Measurements from ENCODE around the gene TASOR. TPM values are rescaled to one million over a fixed set of nuclear protein-coding genes. Genes with fewer than 3 reads are reported as not detected.

TASOR gene
- total RNA-seq, 1 experiment from 2014 or later, result 78.6 TPM

DNA sequence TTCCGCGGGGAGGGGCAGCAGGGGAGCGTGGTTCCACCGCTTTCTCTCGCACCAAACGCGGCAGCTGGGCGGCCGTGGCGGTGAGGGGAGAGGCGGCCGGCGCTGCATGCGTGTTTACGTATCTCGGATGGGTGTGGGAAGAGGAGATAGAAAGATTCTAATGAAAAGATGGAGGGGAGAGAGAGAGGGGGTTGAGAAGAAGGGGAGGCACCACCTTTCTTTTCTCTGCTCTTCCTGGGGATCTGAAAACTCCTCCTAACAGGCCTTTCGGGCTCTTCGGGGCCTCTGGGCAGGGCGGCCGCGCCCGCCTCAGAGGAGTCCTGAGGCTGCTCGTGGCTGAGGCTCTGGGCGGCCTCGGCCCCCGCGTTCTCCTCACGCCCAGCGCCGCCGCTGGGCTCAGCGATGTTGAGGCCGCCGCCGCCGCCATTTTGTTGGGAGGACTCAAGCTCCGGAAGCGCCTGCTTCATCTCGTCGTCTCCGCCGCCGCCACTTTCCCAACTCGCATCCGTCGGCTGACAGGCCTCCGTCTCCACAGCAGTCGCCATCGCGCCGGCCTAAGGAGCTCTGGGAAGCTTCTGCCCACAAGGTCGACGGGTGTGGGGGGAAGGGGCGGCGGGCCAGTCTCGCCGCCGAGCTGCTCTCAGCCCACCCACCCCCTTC lies 473 bp downstream of the TASOR start:
- DNase-seq (ENCODE audit: low spot score), result peak; percentile 54

GRCh38 chr3:56681984-56682461 lies 1.0 kb downstream of the TASOR start:
- no peak for DNase-seq (ENCODE audit: low spot score)

- DNase-seq (ENCODE audit: low spot score), result no peak
Observed at GRCh38 chr3:56680054-56680580, 2.9 kb downstream of the TASOR start.

DNA sequence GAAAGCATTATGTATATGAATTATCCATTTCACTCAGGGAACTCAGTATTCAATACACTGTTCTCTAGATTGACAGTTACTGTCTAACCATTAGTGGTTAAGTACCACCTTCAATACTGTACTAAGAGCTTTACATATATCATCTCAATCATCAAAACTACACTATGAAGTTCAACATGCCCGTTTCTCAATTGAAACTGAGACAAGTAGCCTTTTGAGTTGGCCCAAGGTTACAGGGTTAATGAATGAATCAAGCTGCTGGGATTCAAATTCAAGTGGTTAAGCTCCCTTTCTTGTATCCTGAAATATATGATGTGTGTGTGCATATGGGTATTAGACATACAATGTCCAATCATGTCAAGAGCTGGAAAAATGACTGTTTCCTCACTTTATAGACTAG lies 5.8 kb downstream of the TASOR start:
- no peak for DNase-seq (ENCODE audit: low spot score)

GRCh38 chr3:56673781-56674457 lies 9.1 kb downstream of the TASOR start:
- DNase-seq (ENCODE audit: low spot score), result no peak

DNA sequence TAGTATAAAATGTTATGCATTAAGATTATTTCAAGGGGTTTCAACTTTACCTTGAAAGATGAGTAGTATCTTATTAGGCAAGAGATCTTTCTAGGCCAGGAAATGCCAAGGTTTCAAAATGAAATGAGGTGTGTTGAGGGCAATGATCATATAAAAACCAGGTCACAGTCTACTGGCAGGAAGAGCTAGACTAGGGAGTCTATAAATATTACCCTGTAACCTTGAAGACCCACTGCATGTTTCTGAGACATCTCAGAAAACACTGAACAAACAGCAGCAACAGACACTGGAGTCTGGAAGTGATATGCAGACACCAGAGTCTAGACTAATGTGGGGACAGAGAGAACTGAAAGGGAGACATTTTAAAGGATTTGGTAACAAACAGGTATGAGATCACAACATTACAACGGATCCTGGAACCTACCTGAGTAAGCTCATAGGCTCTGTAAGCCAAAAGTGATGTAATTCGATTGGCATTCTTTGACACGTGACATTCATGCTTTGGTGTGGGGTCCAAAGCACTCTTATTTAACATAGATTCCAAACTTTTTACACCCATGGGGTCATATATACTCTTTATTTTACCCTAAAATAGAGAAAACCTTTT lies 15.0 kb downstream of the TASOR start:
- no peak for DNase-seq (ENCODE audit: low spot score)

DNA sequence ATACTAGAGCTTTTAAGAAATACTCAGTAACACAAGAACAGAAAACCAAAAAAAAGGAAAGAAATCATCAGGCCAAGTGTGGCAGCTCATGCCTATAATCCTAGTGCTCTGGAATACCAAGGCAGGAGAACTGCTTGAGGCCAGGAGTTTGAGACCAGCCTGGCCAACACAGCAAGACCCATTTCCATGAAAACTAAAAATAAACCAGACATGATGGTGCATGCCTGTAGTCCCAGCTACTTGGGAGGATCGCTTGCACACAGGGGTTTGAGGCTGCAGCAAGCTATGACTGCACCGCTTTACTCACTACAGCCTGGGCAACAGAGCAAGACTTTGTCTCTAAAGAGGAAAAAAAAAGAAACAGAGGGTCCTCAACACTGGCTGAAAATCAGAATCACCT lies 18.2 kb downstream of the TASOR start:
- no peak for DNase-seq (ENCODE audit: low spot score)

DNA sequence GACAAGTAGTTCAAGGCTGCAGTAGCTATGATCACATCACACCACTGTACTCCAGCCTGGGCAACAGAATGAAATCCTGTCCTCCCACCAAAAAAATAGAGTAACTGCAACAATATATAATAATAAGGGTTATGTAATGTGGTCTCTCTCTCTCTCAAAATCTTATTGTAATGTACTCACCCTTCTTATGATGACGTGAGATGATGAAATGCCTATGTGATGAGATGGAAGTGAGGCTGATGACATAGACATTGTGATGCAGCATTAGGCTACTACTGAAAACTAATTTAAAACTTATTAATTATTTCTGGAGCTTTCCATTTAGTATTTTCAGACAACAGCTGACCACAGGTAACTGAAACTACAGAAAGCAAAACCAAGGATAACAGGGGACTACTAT lies 27.4 kb downstream of the TASOR start:
- no peak for DNase-seq (ENCODE audit: low spot score)

DNA sequence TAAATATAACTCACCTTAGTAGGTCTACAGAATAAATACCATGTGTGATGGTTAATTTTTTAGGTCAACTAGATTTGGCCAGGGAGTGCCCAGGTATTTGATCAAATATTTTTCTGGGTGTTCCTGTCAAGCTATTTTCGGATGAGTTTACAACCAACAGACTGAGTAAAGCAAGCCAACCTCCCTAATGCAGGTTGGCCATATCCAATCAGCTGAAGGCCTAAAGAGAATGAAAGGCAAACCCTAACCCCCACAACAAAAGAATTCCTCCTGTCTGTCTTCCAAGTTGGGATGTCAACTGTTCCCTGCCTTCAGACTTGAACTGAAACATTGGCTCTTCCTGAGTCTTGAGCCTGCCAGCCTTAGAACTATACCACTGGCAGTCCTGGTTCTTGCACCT lies 28.6 kb downstream of the TASOR start:
- no peak for DNase-seq (ENCODE audit: low spot score)

- DNase-seq (ENCODE audit: low spot score), result no peak
Observed at GRCh38 chr3:56645407-56645806, 37.7 kb downstream of the TASOR start.

- DNase-seq (ENCODE audit: low spot score), result no peak
Observed at GRCh38 chr3:56633602-56634535, 49.2 kb downstream of the TASOR start.

Other genes with a start within 250 kb of the TASOR start
- 0.26 TPM in 1 of 2 replicates, not detected in the other for gene ERC2, start 214.8 kb downstream of the TASOR start, total RNA-seq (2014; rRNA removed; shearing (Covaris generic))
- 19.6 and 39.9 TPM in 2 replicates for gene CCDC66, start 126.1 kb downstream of the TASOR start, total RNA-seq (2014; rRNA removed; shearing (Covaris generic))
- 10.4 and 14.4 TPM in 2 replicates for gene ARHGEF3, start 118.7 kb upstream of the TASOR start, total RNA-seq (2014; rRNA removed; shearing (Covaris generic))

Data from A172 (cell line).